Measurements from ENCODE around the gene DLK2. TPM values are rescaled to one million over a fixed set of nuclear protein-coding genes. Genes with fewer than 3 reads are reported as not detected.
A peak's percentile ranks its signal among the peaks of the same experiment; 100 is the strongest.

The DLK2 gene
- total RNA-seq, 2 experiments from 2014 or later, result 0.19 to 0.36 TPM

- POLR2A ChIA-PET, result interaction anchor here (0.6 kb wide), 1 partner anchor 145 kb away, joined by 3 read pairs; no protein-coding TSS in a partner anchor
- H3K27ac ChIP-seq (ENCODE audit: low read depth in 1 of 2, low read length in 2 of 2), result no peak overlapping the region
- ATAC-seq (ENCODE audit: poor library complexity) (no peak), DNase-seq (peak in 1 of 14 experiments; percentile 12)
- CTCF ChIA-PET, result interaction anchor here (0.8 kb wide), 1 partner anchor 36 kb away, joined by 3 read pairs; no protein-coding TSS in a partner anchor
- H3K9me3 ChIP-seq (ENCODE audit: control insufficient read depth in 1 of 2, insufficient read depth in 1 of 2, low read length in 2 of 2), result no peaks in the 10 kb centered on the region
- no peaks in the 10 kb centered on the region for H3K9me3 Mint-ChIP-seq
- intact Hi-C loops (cut with DNase I, micrococcal nuclease), result no loop called here
- H3K4me3 Mint-ChIP-seq, result no peak overlapping the region
- TF ChIP-seq, protein P1, sequence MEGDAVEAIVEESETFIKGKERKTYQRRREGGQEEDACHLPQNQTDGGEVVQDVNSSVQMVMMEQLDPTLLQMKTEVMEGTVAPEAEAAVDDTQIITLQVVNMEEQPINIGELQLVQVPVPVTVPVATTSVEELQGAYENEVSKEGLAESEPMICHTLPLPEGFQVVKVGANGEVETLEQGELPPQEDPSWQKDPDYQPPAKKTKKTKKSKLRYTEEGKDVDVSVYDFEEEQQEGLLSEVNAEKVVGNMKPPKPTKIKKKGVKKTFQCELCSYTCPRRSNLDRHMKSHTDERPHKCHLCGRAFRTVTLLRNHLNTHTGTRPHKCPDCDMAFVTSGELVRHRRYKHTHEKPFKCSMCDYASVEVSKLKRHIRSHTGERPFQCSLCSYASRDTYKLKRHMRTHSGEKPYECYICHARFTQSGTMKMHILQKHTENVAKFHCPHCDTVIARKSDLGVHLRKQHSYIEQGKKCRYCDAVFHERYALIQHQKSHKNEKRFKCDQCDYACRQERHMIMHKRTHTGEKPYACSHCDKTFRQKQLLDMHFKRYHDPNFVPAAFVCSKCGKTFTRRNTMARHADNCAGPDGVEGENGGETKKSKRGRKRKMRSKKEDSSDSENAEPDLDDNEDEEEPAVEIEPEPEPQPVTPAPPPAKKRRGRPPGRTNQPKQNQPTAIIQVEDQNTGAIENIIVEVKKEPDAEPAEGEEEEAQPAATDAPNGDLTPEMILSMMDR (IDR thresholded peaks at IDR 0.05), result no peak
- H3K27me3 ChIP-seq (ENCODE audit: control insufficient read depth in 1 of 2, insufficient read depth in 2 of 2, low read length in 2 of 2), result no peaks in the 10 kb centered on the region
- H3K27me3 Mint-ChIP-seq, result no peaks in the 10 kb centered on the region
- H3K36me3 ChIP-seq (ENCODE audit: insufficient read depth, low read length), result peaks cover 62% of the 10 kb centered on the region
- H3K36me3 Mint-ChIP-seq (ENCODE audit: low read depth), result peaks cover 39% of the 10 kb centered on the region
- no peak overlapping the region for H3K4me3 ChIP-seq (ENCODE audit: low read length)
- H3K4me1 Mint-ChIP-seq (ENCODE audit: low read depth), result peaks cover 4% of the 10 kb centered on the region
- H3K4me1 ChIP-seq (ENCODE audit: insufficient read depth, low read length), result peaks cover 9% of the 10 kb centered on the region
- no peak overlapping the region for H3K27ac Mint-ChIP-seq
Measured at GRCh38 chr6:43434001-43434840, 21.1 kb downstream of the DLK2 start.

DNA sequence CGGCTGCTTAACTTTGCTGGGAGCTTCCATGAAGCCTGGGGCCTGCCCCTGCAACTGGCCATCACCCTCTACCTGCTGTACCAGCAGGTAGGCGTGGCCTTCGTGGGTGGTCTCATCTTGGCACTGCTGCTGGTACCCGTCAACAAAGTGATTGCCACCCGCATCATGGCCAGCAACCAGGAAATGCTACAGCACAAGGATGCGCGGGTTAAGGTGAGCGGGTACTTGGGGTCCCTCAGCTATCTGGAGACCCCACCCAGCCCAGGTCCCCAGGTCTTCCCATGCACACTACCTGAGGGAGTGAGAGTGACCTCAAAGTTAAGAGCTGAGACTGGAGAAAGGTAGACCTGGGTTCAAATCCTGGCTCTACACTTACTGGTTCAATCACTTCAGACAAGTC, 22.2 kb downstream of the DLK2 start:
- peaks cover 52% of the 10 kb centered on the region for H3K36me3 ChIP-seq (ENCODE audit: insufficient read depth, low read length)

DNA sequence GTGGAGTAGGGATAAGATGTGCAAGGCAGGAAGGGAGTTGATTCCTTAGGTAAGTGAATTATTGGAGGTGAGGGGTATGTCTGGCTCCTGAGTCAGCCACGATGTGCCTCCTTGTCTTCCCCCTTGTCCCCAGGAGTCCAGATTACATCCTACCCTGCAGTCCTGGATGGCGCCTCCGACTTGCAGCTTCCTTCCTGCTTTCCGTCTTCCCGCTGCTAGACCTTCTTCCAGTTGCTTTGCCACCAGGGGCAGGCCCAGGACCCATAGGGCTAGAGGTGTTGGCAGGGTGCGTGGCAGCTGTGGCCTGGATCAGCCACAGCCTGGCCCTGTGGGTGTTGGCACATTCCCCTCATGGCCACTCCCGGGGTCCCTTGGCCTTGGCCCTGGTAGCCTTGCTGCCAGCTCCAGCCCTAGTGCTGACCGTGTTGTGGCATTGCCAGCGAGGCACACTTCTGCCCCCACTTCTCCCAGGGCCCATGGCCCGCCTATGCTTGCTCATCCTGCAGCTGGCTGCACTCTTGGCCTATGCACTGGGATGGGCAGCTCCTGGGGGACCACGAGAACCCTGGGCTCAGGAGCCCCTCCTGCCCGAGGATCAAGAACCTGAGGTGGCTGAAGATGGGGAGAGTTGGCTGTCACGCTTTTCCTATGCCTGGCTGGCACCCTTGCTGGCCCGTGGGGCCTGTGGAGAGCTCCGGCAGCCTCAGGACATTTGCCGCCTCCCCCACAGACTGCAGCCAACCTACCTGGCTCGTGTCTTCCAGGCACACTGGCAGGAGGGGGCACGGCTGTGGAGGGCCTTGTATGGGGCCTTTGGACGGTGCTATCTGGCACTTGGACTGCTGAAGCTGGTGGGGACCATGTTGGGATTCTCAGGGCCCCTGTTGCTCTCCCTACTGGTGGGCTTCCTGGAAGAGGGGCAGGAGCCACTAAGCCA, 23.1 kb downstream of the DLK2 start:
- Mint-ChIP-seq H3K27me3 (no peaks in the 10 kb centered on the region), H3K36me3 (ENCODE audit: low read depth) (peaks cover 41% of the 10 kb centered on the region), H3K9me3 (no peaks in the 10 kb centered on the region), H3K4me3 (peak overlapping the region; percentile 2), H3K27ac (no peak overlapping the region), H3K4me1 (ENCODE audit: low read depth) (peaks cover 21% of the 10 kb centered on the region)
- POLR2A ChIA-PET, result interaction anchor here (1.0 kb wide), 1 partner anchor 63 kb away, joined by 3 read pairs; no protein-coding TSS in a partner anchor
- TF ChIP-seq, protein P1 (IDR thresholded peaks at IDR 0.05), result no peak
- CTCF ChIA-PET, result interaction anchor here (1.2 kb wide), 1 partner anchor 74 kb away, joined by 4 read pairs; no protein-coding TSS in a partner anchor
- ATAC-seq (ENCODE audit: poor library complexity) (no peak), DNase-seq (peak in 1 of 14 experiments; percentile 18)
- no peaks in the 10 kb centered on the region for H3K27me3 ChIP-seq (ENCODE audit: control insufficient read depth in 1 of 2, insufficient read depth in 2 of 2, low read length in 2 of 2)
- no peak overlapping the region for H3K4me3 ChIP-seq (ENCODE audit: low read length)
- intact Hi-C loops (cut with DNase I, micrococcal nuclease), result no loop called here
- peaks cover 24% of the 10 kb centered on the region for H3K4me1 ChIP-seq (ENCODE audit: insufficient read depth, low read length)
- H3K9me3 ChIP-seq (ENCODE audit: control insufficient read depth in 1 of 2, insufficient read depth in 1 of 2, low read length in 2 of 2), result no peaks in the 10 kb centered on the region
- H3K36me3 ChIP-seq (ENCODE audit: insufficient read depth, low read length), result peaks cover 49% of the 10 kb centered on the region
- no peak overlapping the region for H3K27ac ChIP-seq (ENCODE audit: low read depth in 1 of 2, low read length in 2 of 2)

More for the DNA sequence above, 22.2 kb downstream of the DLK2 start:
- H3K27me3 Mint-ChIP-seq, result no peaks in the 10 kb centered on the region
- H3K27ac ChIP-seq (ENCODE audit: low read depth in 1 of 2, low read length in 2 of 2), result no peak overlapping the region
- TF ChIP-seq, protein P1 (IDR thresholded peaks at IDR 0.05), result no peak
- H3K9me3 ChIP-seq (ENCODE audit: control insufficient read depth in 1 of 2, insufficient read depth in 1 of 2, low read length in 2 of 2), result no peaks in the 10 kb centered on the region
- intact Hi-C loops (cut with DNase I, micrococcal nuclease), result no loop called here
- H3K4me1 ChIP-seq (ENCODE audit: insufficient read depth, low read length), result peaks cover 20% of the 10 kb centered on the region
- no peak for ATAC-seq (ENCODE audit: poor library complexity)
- H3K27ac Mint-ChIP-seq, result no peak overlapping the region
- POLR2A ChIA-PET, result no interaction called here
- peak in 1 of 14 experiments; percentile 11 for DNase-seq
- H3K27me3 ChIP-seq (ENCODE audit: control insufficient read depth in 1 of 2, insufficient read depth in 2 of 2, low read length in 2 of 2), result no peaks in the 10 kb centered on the region
- peaks cover 42% of the 10 kb centered on the region for H3K36me3 Mint-ChIP-seq (ENCODE audit: low read depth)
- H3K4me3 ChIP-seq (ENCODE audit: low read length), result no peak overlapping the region
- peaks cover 15% of the 10 kb centered on the region for H3K4me1 Mint-ChIP-seq (ENCODE audit: low read depth)
- H3K9me3 Mint-ChIP-seq, result no peaks in the 10 kb centered on the region
- CTCF ChIA-PET, result interaction anchor here (1.2 kb wide), 1 partner anchor 73 kb away, joined by 4 read pairs; no protein-coding TSS in a partner anchor
- no peak overlapping the region for H3K4me3 Mint-ChIP-seq
